PC-3 (cell line): ENCODE measurements around the gene CCDC69.

ENCODE experiments used
- EZH2 ChIP-seq: fragments of 300-600 bp; sonication (generic); IDR thresholded peaks from one replicate; pipeline ENCODE4 v1.6.1; 2017; ENCODE audit warnings: antibody characterized with exemption, mild to moderate bottlenecking, low read length; ENCODE audit not compliant: unreplicated experiment
- EZH2phosphoT487 ChIP-seq: fragments of 300-600 bp; sonication (generic); IDR thresholded peaks from 2 replicates; pipeline ENCODE4 v1.6.1; 2018; ENCODE audit warnings: mild to moderate bottlenecking, antibody characterized with exemption, low read length, borderline replicate concordance
- TF ChIP-seq, protein P1 (sequence below): fragments of 300-600 bp; sonication (generic); conservative IDR thresholded peaks from 2 replicates; pipeline ENCODE4 v1.5.1; 2017; ENCODE audit warnings: antibody characterized with exemption, low read depth, mild to moderate bottlenecking, low read length

DNA sequence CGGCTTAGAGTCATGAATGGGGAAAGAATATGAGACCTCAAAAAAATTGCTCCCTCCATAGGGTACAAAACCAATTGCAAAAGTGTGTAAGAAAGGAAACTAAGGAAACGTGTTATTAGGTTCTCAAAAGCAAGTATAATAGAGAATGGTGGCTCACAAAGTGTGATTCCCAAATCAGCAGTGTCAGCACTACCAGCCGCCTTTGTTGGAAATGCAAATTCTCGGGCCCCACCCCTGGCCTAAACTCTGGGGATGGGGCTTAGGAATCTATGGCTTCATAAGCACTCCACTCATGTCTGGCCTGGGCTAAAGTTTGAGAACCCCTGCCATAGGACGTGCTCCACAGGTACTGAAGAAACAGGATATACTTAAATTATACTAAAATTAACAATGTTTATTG lies 1.6 kb upstream of the CCDC69 start:
- TF ChIP-seq, protein P1, sequence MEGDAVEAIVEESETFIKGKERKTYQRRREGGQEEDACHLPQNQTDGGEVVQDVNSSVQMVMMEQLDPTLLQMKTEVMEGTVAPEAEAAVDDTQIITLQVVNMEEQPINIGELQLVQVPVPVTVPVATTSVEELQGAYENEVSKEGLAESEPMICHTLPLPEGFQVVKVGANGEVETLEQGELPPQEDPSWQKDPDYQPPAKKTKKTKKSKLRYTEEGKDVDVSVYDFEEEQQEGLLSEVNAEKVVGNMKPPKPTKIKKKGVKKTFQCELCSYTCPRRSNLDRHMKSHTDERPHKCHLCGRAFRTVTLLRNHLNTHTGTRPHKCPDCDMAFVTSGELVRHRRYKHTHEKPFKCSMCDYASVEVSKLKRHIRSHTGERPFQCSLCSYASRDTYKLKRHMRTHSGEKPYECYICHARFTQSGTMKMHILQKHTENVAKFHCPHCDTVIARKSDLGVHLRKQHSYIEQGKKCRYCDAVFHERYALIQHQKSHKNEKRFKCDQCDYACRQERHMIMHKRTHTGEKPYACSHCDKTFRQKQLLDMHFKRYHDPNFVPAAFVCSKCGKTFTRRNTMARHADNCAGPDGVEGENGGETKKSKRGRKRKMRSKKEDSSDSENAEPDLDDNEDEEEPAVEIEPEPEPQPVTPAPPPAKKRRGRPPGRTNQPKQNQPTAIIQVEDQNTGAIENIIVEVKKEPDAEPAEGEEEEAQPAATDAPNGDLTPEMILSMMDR: no peak
- no peak for TF ChIP-seq EZH2phosphoT487
- TF ChIP-seq EZH2: no peak
